T47D (cell line): ENCODE measurements around the gene MOV10L1.

ENCODE experiments used
- DNase-seq, 2 experiments: peaks; one replicate each; pipeline versions ENCODE4 v3.0.0 to v3.0.0-alpha.2; 2011 to 2012; ENCODE audit warnings: low read depth in 1 of 2, low spot score in 1 of 2
- JUND ChIP-seq: IDR thresholded peaks from 2 replicates; pipeline ENCODE4 v1.6.1; 2012; ENCODE audit warnings: low read depth
- in situ Hi-C: cut with HindIII; loops from 2 replicates; pipeline ENCODE4 v1.10.0; 2016; ENCODE audit warnings: low sequenced_read_pairs, low pct_unique_long_range_greater_than_20kb

The MOV10L1 gene

GRCh38 chr22:50169774-50170341, 80.1 kb downstream of the MOV10L1 start:
- peak in 1 of 2 experiments; percentile 38 for DNase-seq
- no peak for TF ChIP-seq JUND
- in situ Hi-C loops: no loop called here

- in situ Hi-C loops: no loop called here
- no peak for DNase-seq
- no peak for TF ChIP-seq JUND
These were observed 80.9 kb downstream of the MOV10L1 start, which contains the start of gene PANX2 for GRCh38 chr22:50170453-50171318. Gene PANX2 (plus strand): TSS chr22:50170731. CDS start chr22:50170731, 0 bp downstream.

- TF ChIP-seq JUND: no peak
- no peak for DNase-seq
- in situ Hi-C loops: no loop called here
These were observed 81.6 kb downstream of the MOV10L1 start for GRCh38 chr22:50171319-50171964.

- in situ Hi-C loops: no loop called here
- TF ChIP-seq JUND: no peak
These were observed 82.2 kb downstream of the MOV10L1 start for GRCh38 chr22:50171965-50172421.

GRCh38 chr22:50173311-50173982, 83.6 kb downstream of the MOV10L1 start:
- no peak for DNase-seq
- no peak for TF ChIP-seq JUND
- in situ Hi-C loops: no loop called here

More at GRCh38 chr22:50171965-50172421, 82.2 kb downstream of the MOV10L1 start:
- DNase-seq: no peak

- TF ChIP-seq JUND: no peak
- no peak for DNase-seq
- in situ Hi-C loops: no loop called here
These were observed 84.2 kb downstream of the MOV10L1 start for GRCh38 chr22:50173983-50174355.

GRCh38 chr22:50174382-50175190, 84.8 kb downstream of the MOV10L1 start:
- no peak for TF ChIP-seq JUND
- no peak for DNase-seq
- in situ Hi-C loops: no loop called here

- no peak for TF ChIP-seq JUND
- in situ Hi-C loops: no loop called here
These were observed 85.3 kb downstream of the MOV10L1 start for GRCh38 chr22:50175191-50175461.

GRCh38 chr22:50175921-50176849, 86.4 kb downstream of the MOV10L1 start:
- in situ Hi-C loops: no loop called here
- no peak for DNase-seq
- TF ChIP-seq JUND: no peak

More at GRCh38 chr22:50175191-50175461, 85.3 kb downstream of the MOV10L1 start:
- no peak for DNase-seq

- in situ Hi-C loops: no loop called here
- TF ChIP-seq JUND: no peak
- no peak for DNase-seq
These were observed 87.2 kb downstream of the MOV10L1 start for GRCh38 chr22:50176850-50177536.
